ENCODE measurements around the gene KRABD2.

- TF ChIP-seq CTCF (IDR thresholded peaks at IDR 0.05) (no peak), POLR2A (IDR thresholded peaks at IDR 0.05) (no peak)
Observed at GRCh38 chr17:8327303-8327649, 49.2 kb downstream of the KRABD2 start.

Data from Peyer's patch (tissue), 4 donors.